ENCODE data around the gene NEXN.
"Not testable (repeated sequence)": the region's sequence is repeated elsewhere in the genome, so short reads cannot be mapped to it uniquely, and the experiment has no call there.

Gene NEXN

DNA sequence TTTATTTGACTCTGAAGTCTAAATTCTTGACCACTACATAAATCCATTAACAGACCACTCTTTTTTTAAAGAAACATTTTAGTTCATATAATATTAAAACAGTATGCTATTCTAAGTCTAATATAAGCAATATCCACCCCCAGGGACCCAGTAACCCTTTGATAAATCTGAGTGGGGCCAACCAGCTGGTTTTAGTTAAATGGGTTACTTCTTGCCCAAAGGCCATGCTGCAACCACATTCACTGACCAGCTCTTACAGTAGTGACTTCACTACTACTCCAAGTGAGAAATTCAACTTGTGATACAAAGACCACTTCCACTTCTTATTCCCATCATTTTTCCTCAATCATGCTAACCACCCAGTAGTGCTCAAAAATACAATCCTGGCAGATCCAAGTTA is 70.0 kb downstream of the NEXN start:
- no peak for DNase-seq (ENCODE audit: extremely low read depth in 1 of 2, low read depth in 1 of 2)

DNA sequence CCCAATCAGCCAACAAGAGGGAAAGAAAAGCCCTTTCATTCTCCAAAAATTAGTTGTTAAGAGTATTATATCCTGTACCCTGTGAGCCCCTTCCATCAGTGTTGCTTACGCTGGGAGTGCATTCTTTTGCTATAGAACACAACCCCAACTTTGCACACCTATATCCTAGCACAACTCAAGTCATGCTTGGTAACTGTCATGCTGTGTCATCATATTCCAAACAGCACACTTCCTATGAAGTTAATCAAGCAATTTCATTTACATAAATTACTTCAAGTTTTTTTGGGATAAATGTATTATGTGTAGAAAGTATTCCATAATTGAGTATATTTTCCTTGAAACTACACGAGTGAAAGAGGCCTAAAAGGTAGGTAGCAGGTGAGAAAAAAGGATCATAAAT is 70.4 kb downstream of the NEXN start:
- DNase-seq (ENCODE audit: extremely low read depth in 1 of 2, low read depth in 1 of 2): no peak

DNA sequence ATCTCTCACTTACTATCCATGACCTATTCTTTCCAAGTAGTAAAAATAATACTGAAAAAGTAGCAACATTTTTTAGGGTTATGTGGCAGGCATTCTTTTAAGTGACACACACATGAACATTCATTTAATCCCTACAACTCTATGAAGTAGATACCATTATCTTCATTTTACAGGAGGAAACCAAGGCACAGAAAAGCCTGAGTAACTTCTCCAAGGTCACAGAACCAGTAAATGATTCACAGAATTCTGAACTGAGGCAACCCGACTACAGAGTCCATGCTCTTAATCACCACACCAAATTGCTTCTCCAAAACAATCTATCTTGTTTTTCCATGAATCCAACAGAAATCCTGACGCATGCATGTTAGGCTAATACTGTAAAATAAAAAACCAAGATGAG is 73.0 kb downstream of the NEXN start:
- DNase-seq (ENCODE audit: extremely low read depth in 1 of 2, low read depth in 1 of 2): no peak

GRCh38 chr1:77966291-77966690 is 77.9 kb downstream of the NEXN start:
- DNase-seq (ENCODE audit: extremely low read depth in 1 of 2, low read depth in 1 of 2): no peak

DNA sequence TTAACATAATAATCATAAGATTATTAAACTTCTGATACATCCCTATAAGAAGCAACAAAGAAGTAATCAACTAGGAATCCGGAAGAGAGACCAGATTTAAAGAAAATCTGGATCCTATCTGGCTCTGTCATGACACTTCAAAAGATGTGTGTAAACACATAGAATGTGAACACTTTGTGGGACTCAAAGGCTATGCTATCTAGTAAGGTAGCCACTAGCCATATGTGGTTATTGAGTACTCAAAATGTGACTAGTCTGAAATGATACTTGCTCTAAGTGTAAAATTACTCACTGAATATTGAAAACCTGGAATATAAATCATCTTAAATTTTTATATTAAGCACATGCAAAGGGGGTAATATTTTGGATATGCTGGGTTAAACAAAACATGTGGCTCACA is 81.8 kb downstream of the NEXN start:
- DNase-seq (ENCODE audit: extremely low read depth in 1 of 2, low read depth in 1 of 2): no peak

- DNase-seq (ENCODE audit: extremely low read depth in 1 of 2, low read depth in 1 of 2): no peak
Observed at GRCh38 chr1:77972080-77972479, 83.7 kb downstream of the NEXN start.

- DNase-seq (ENCODE audit: extremely low read depth in 1 of 2, low read depth in 1 of 2): no peak
Observed at GRCh38 chr1:77975386-77975785, 87.0 kb downstream of the NEXN start.

- no peak for DNase-seq (ENCODE audit: extremely low read depth in 1 of 2, low read depth in 1 of 2)
Observed at GRCh38 chr1:77975907-77976306, 87.5 kb downstream of the NEXN start.

DNA sequence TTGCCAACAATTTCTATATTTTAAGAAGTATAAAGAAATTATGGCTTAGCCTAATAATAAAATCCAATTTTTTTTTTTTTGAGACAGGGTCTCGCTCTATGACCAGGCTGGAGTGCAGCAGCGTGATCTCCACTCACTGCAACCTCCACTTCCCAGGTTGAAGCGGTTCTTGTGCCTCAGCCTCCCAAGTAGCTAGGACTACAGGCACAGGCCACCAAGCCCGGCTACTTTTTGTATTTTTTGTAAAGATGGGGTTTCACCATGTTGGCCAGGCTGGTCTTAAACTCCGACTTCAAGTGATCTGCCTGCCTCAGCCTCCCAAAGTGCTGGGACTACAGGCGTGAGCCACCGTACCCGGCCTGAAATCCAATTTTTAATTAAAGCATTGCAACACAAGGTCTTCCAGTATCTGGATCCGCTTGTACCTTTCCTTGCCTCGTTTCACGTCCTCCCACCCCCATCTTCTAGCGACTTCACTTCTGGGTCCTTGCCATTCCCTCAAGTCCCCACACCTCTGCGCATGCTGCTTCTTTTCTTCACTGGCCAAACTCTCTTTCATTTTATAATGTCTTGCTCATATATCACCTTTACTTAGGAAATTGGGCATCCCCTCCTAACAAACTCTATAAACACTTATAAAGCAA is 88.1 kb downstream of the NEXN start:
- DNase-seq (ENCODE audit: extremely low read depth in 1 of 2, low read depth in 1 of 2): no peak

- no peak for DNase-seq (ENCODE audit: extremely low read depth in 1 of 2, low read depth in 1 of 2)
Observed at GRCh38 chr1:77977989-77978292, 89.5 kb downstream of the NEXN start.

DNA sequence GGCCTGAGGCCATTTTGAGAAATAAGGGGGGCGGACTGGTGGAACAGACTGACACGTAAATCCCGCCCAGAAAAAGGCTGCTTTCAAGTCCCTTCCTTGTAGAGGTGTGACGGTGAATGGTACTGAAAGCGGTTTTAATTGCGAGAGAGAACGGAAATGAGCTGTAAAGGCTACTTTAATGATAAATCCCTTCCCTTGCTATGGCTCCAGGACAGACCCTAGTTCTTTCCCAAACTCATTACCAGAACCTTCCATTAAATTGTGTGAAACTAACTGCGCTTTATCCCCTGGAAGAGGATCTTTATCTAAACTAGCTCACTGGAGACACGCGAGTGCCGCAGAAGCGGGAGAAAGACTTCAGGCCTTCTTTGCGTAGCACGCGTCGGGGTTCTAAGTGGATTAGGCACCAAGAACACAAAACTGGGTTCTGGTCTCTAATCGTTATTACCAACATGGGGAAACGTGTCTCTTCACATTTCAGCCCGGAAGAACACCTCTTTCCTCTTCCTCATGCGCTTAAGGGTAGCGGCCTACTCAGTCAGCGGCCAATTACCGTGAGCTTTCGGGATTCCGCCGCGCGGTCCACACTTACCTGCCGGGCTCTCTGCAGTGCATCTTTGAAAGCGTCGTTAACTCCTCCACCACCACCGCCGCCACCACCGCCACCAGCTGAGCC is 90.0 kb downstream of the NEXN start:
- peak; percentile 33 to 46 for DNase-seq (ENCODE audit: extremely low read depth in 1 of 2, low read depth in 1 of 2)

GRCh38 chr1:77978969-77979876 is 90.8 kb downstream of the NEXN start, which contains the start of gene FUBP1:
FUBP1 (minus strand) TSS chr1:77979072; CDS start chr1:77979004, 68 bp downstream.
- peak; percentile 88 to 92 for DNase-seq (ENCODE audit: extremely low read depth in 1 of 2, low read depth in 1 of 2)

GRCh38 chr1:77983352-77983996 is 95.0 kb downstream of the NEXN start:
- DNase-seq (ENCODE audit: extremely low read depth in 1 of 2, low read depth in 1 of 2): not testable (repeated sequence)

DNA sequence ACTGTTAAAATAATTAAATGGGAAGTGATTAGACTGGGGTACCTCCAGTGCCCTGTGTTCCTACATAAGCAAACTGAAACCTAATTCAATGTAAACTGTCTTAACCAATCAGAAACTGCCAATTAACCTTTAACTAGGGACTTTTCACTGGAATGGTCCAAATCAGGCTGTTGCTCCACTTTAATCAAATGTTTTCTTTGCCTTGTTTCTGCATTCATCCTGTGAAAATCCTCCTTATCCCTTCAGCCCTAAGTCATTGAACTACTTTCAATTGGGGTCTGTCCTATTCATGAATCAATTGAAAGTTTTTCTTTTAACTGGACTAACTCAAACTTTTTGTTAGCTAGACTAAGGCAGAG is 95.6 kb downstream of the NEXN start:
- no peak for DNase-seq (ENCODE audit: extremely low read depth in 1 of 2, low read depth in 1 of 2)

DNA sequence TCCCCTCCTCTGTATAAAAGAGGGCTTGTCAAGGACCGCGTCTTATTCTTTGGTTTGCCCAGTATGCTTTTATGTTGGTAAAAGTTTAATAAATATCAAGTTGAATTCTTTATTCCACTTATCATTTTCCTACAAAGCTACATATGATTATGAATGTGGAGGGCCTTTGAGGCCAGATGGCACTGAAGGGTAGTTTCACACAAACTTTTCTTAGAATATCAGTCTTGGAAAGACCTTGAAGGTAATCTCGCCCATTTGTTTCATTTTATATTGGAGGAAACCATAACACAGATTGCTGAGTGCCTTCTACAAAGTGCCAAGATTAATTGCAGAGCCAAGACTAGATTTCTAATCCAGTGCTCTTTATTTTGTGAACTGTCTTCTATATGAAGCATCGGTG is 96.2 kb downstream of the NEXN start:
- no peak for DNase-seq (ENCODE audit: extremely low read depth in 1 of 2, low read depth in 1 of 2)

DNA sequence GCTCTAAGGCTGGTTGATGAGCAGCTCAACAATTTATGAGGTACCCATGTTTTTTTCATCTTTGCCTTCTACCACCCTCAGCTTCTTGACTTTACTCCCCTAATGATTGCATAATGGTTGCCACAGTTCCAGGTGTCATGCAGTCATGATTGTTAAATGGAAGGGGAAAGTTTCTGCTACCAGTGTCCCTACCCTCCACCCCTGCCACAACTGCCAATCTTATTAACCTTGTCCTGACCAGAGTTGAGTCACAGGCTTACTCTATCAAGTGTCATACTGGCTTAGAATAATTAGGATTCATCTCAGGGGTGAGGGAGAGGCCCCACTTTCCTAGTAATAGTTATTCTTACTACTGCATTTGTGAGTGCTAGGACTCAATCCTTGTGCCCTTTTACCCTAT is 98.4 kb downstream of the NEXN start:
- no peak for DNase-seq (ENCODE audit: extremely low read depth in 1 of 2, low read depth in 1 of 2)

- no peak for DNase-seq (ENCODE audit: extremely low read depth in 1 of 2, low read depth in 1 of 2)
Observed at GRCh38 chr1:77987919-77988318, 99.5 kb downstream of the NEXN start.

GRCh38 chr1:77989744-77990143 is 101.3 kb downstream of the NEXN start:
- no peak for DNase-seq (ENCODE audit: extremely low read depth in 1 of 2, low read depth in 1 of 2)

GRCh38 chr1:77990629-77991204 is 102.3 kb downstream of the NEXN start:
- no peak for DNase-seq (ENCODE audit: extremely low read depth in 1 of 2, low read depth in 1 of 2)

GRCh38 chr1:77991638-77992037 is 103.2 kb downstream of the NEXN start:
- DNase-seq (ENCODE audit: extremely low read depth in 1 of 2, low read depth in 1 of 2): no peak

Data from activated CD8-positive, alpha-beta memory T cell treated with anti-CD3 and anti-CD28 coated beads for 1 hour (primary cell).